GM21367 (cell line): ENCODE measurements around the gene CUEDC1.
"Not testable (repeated sequence)": the region's sequence is repeated elsewhere in the genome, so short reads cannot be mapped to it uniquely, and the experiment has no call there.

Experiments
- ATAC-seq: cut with Tn5 transposase; IDR thresholded peaks from one replicate; pipeline ENCODE4 v1.9.1; 2021; ENCODE audit not compliant: unreplicated experiment

CUEDC1 gene

DNA sequence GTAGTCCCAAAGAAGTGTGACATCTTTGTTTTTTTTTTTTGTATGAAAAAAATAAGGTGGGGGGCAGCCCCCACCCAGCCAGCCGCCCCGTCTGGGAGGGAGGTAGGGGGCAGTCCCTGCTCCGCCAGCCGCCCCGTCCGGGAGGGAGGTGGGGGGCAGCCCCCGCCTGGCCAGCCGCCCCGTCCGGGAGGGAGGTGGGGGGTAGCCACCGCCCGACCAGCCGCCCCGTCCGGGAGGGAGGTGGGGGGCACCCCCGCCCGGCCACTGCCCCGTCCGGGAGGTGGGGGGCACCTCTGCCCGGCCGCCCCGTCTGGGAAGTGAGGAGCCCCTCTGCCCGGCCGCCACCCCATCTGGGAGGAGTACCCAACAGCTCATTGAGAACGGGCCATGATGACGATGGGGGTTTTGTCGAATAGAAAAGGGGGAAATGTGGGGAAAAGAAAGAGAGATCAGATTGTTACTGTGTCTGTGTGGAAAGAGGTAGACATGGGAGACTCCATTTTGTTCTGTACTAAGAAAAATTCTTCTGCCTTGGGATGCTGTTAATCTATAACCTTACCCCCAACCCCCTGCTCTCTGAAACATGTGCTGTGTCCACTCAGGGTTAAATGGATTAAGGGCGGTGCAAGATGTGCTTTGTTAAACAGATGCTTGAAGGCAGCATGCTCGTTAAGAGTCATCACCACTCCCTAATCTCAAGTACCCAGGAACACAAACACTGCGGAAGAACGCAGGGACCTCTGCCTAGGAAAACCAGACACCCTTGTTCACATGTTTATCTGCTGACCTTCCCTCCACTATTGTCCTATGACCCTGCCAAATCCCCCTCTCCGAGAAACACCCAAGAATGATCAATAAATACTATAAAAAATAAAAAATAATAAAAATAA lies 108.9 kb downstream of the CUEDC1 start:
- not testable (repeated sequence) for ATAC-seq

DNA sequence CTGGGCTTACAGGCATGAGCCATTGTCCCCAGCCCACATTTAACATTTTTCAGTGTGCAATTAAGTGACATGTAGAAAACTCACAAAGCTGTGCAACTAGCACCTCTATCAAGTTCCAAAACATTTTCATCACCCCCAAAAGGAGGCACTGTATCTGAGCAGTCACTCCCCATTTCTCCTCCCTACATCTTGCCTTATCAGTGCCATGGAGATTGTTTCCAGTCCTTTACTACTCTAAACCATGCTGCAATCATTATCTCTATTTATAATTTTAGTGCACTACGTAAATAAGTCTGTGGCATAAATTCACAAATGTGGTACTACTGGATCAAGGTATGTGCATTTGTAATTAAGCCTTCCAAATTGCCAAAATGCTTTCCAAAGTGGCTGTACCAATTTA lies 112.9 kb downstream of the CUEDC1 start:
- ATAC-seq = no peak

DNA sequence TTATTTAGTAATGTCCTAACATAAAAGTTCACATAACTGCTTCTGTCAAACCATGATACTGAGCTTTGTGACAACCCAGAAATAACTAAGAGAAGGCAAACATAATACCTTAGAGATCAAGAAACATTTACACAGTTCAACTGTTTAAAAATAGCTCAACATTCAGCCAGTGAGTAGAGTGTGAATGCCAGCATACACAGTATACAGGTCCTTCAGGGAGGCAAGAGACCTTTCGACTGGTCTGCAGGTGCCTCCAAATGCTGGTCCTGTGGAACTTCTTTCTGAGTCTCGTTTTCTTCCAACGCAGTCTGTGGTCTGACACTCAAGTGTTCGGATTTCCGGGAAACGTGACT lies 115.7 kb downstream of the CUEDC1 start:
- no peak for ATAC-seq

GRCh38 chr17:57838857-57839570 lies 116.2 kb downstream of the CUEDC1 start:
- ATAC-seq = no peak

GRCh38 chr17:57838453-57838852 lies 116.8 kb downstream of the CUEDC1 start:
- ATAC-seq = no peak

DNA sequence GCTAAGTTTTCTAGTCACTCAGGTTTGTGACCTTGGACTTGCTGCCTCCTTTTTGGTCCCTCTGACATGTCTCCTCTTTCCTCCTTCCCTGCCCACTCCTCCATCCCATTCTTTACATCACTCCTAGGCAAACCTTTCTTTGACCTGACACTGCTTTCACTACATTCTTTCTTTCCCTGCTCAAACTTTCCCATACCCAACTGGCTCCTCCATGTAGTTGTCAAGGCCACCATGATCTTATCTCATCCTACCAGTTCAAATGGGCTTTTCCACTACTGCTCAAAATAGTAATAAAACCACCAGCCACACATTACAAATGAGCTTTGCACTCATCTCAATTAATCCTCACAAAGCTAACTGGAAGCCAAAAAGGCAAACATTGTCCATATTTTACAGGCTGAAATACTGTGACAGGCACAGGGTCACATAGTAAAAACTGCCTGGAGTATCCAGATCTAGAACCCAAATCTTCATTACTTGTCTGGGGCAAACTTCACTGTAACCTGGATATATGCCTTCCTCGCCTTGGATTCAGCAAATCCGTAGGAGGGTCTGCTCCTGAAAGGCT lies 119.8 kb downstream of the CUEDC1 start:
- no peak for ATAC-seq

- ATAC-seq = no peak
Measured at GRCh38 chr17:57834146-57834741, 121.0 kb downstream of the CUEDC1 start.

GRCh38 chr17:57833179-57833939 lies 121.9 kb downstream of the CUEDC1 start:
- no peak for ATAC-seq

DNA sequence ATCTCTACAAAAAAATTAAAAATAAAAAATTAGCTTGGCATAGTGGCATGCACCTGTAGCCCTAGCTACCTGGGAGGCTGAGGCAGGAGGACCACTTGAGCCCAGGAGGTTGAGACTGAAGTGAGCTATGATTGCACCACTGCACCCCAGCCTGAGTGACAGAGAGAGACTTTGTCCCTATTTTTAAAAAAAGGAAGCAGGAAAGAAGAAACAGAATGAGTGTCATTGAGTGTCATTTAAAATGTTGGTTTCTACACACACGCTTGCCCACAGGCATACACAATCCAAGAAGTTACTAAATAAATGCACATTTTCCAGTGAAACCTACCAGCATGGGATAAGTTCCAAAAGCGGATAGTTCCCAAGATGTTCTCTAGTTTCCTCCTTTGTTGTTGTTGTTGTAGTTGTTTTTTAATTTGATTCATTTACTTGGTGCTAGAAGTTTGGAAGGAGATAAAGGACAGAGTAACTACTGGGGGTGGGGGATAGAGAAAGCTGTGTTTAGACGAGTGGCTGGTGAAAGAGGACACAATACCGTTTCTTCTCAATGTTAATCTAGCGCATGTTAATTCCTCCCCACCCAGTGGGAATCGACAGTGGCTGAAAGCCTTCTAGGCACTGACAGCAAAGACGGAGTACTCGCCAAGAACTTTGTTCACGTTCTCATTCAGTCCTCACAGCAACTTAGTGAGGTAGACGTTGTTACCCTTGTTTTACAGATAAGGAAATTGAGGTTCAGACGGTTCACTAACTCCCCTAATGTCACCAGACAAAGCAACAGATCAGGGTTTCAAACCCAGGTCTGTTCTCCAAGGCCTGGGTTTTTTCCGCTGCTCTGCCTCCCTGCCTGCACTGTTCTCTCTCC lies 122.7 kb downstream of the CUEDC1 start:
- ATAC-seq = no peak

GRCh38 chr17:57830880-57831279 lies 124.3 kb downstream of the CUEDC1 start:
- ATAC-seq = no peak

- ATAC-seq = no peak
Measured at GRCh38 chr17:57823469-57824401, 131.5 kb downstream of the CUEDC1 start.

DNA sequence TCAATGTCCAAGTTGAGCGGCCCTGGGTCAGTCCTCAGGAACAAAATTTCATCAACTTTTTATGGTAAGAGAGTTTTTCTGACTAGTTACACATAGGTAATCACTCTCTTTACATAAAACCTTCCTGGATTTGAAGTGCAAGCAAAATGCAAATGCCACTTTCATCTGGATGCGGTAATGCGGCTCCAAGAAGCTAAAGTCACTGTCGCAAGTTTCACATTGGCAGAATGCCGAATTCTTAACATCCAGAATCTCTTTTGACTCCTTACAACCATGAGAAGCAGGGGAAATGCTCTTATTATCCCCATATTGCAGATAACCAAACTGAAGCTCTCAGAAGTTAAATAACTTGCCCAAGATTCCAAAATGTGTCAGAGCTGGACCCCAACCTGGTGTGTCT lies 135.3 kb downstream of the CUEDC1 start:
- ATAC-seq = no peak

DNA sequence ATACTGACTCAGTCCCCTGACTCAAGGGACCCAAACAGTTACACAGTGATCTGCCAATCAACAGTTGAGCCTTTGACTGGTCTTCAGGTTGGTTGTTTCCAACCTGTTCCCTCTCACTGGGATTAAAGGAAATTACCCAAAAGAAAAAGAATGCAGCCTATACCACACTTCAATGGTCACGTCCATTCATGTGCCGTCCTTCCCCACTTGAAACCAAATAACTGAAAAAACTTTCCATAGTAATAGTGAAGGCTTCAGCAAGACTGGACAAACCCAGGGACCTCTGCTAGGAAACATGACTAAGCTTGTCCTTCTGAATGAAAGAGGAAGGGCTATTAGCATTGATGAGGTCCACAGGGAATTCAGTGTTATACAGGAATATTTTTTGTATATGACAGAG lies 135.9 kb downstream of the CUEDC1 start:
- no peak for ATAC-seq

GRCh38 chr17:57818066-57818465 lies 137.1 kb downstream of the CUEDC1 start:
- ATAC-seq = no peak

DNA sequence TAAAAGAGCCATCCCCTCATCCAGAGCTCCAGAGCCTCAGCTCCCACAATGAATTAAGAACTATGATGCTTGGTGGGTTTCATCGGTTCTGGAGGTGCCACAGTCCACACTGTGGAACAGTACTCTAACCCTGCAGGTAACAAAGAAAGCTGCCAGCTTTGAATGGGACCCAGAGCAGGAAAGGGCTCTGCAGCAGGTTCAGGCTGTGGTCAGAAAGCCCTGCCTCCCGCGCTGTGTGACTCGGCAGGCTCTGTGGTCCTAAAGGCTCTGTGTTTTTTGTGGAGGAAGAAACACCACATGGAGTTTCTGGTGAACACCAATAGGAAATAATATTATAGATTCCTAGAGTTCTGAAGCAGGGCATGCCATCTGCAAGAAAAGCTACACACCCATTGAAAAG lies 137.9 kb downstream of the CUEDC1 start:
- ATAC-seq = no peak

DNA sequence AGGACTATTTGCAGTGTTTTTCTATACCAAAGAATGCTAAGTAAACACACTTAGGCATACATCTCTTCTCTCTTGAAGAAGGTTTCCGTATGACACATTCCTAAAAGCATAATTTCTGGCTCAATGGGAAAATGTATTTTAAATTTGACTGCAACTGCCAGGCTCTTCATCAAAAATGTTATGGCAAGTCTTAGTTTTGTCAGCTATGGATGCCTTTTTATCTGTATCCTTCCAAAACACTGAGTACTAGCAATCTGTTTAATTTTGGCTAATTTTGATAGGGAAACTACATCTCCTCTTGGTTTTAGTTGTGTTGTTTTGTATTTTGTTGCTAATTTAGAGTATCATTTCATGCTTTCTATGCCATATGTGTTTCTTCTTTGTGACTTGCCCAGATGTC lies 140.8 kb downstream of the CUEDC1 start:
- no peak for ATAC-seq

DNA sequence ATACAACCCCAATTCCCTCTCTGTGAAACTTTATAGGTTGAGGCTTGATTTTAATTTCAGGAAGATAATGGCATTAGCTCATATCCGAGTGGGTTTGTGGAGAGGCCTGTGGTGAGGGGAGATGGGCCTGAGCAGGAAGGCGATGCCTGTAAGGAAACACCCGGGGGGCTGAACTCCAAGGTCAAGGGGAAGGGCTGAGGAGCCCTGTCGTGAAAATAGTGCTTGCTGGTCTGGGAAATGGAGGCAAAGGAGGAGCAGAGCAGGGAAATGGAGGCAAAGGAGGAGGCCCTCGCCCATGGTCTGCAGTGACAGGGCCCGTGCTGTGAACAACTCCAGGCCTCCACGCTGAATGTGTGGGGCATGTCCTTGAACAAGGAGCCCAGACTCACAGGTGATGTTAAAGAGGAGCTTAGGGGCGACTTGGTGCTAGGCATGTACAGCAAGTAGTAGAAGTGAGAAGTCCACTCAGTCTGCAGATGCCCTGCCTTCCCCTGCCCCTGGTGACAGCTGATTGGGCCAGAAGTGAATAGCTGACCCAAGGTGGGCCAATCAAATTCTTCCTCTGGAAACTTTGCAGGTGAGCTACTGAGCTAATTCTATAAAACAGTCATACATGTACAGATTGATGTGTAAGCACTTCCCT lies 143.5 kb downstream of the CUEDC1 start:
- no peak for ATAC-seq
